IPS-20b (cell line): ENCODE measurements around the gene SPTBN1.
"Not testable (repeated sequence)": the region's sequence is repeated elsewhere in the genome, so short reads cannot be mapped to it uniquely, and the experiment has no call there.

Experiments
- H3K27ac ChIP-seq: one replicate; pipeline ENCODE4 v1.5.1; 2013; ENCODE audit warnings: low read length
- H3K27me3 ChIP-seq: 2 replicates; pipeline ENCODE4 v1.6.1; 2013; ENCODE audit warnings: mild to moderate bottlenecking, low read length, inconsistent platforms; ENCODE audit not compliant: insufficient read depth
- H3K36me3 ChIP-seq: 2 replicates; pipeline ENCODE4 v1.6.1; 2013; ENCODE audit warnings: low read depth, mild to moderate bottlenecking, inconsistent platforms, low read length, moderate library complexity; ENCODE audit not compliant: insufficient read depth
- H3K4me1 ChIP-seq: 2 replicates; pipeline ENCODE4 v1.6.1; 2013; ENCODE audit warnings: mild to moderate bottlenecking, control low read depth, inconsistent platforms, low read length, moderate library complexity; ENCODE audit not compliant: insufficient read depth
- H3K4me3 ChIP-seq: 2 replicates; pipeline ENCODE4 v1.5.1; 2013; ENCODE audit warnings: mild to moderate bottlenecking, low read length, inconsistent platforms
- H3K9ac ChIP-seq: 2 replicates; pipeline ENCODE4 v1.6.1; 2013; ENCODE audit warnings: low read depth, mild to moderate bottlenecking, inconsistent platforms, low read length, moderate library complexity
- H3K9me3 ChIP-seq: 2 replicates; pipeline ENCODE4 v1.6.1; 2013; ENCODE audit warnings: mild to moderate bottlenecking, low read depth, low read length, inconsistent platforms; ENCODE audit not compliant: insufficient read depth

Gene SPTBN1

GRCh38 chr2:54520687-54521086 lies 64.6 kb downstream of the SPTBN1 start:
- Histone ChIP-seq H3K4me1 (peaks cover 20% of the 10 kb centered on the region), H3K36me3 (no peaks in the 10 kb centered on the region), H3K9ac (no peak overlapping the region), H3K9me3 (no peaks in the 10 kb centered on the region), H3K27ac (no peak overlapping the region), H3K27me3 (no peaks in the 10 kb centered on the region), H3K4me3 (no peak overlapping the region)

DNA sequence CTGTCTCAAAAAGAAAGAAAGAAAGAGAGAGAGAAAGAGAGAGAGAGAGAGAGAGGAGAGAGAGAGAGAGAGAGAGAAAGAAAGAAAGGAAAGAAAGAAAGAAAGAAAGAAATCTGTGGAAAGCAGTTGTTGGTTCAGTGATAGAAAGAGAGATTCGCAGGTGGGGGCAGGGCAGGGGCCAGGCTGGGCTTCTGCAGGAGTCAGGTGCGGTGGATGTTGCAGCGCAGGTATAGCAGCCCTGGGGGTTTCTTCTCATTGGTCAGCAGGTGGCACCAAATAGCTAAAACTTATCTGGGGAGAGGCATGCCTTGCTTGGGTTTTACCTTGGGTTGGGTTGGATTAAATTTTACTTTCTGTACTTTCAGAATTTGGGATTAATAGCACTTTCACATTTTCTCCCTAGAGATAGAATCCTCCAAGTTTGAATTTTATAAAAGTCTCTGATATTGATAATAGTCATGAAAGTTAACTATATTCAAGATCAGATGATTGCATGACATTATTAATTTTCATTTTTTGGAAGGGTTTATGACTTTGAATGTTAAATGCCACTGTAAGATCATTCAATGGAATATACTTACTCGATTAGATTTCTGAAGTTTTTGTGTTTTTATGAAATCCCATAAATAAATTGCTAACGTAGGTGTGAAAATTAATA lies 66.6 kb downstream of the SPTBN1 start:
- H3K4me3 ChIP-seq = no peak overlapping the region
- no peaks in the 10 kb centered on the region for H3K27me3 ChIP-seq
- H3K36me3 ChIP-seq = peaks cover 9% of the 10 kb centered on the region; the same call in 1 of the 2 replicates
- H3K9ac ChIP-seq = no peak overlapping the region
- H3K4me1 ChIP-seq = peaks cover 10% of the 10 kb centered on the region; the same call in 1 of the 2 replicates
- no peaks in the 10 kb centered on the region for H3K9me3 ChIP-seq
- H3K27ac ChIP-seq = no peak overlapping the region

- Histone ChIP-seq H3K4me3 (no peak overlapping the region), H3K9me3 (no peaks in the 10 kb centered on the region), H3K36me3 (peaks cover 9% of the 10 kb centered on the region; the same call in 1 of the 2 replicates), H3K4me1 (peaks cover 10% of the 10 kb centered on the region; the same call in 1 of the 2 replicates), H3K27me3 (no peaks in the 10 kb centered on the region), H3K27ac (no peak overlapping the region), H3K9ac (no peak overlapping the region)
Observed at GRCh38 chr2:54523324-54523959, 67.3 kb downstream of the SPTBN1 start.

- Histone ChIP-seq H3K36me3 (peaks cover 9% of the 10 kb centered on the region; the same call in 1 of the 2 replicates), H3K9ac (no peak overlapping the region), H3K4me3 (no peak overlapping the region), H3K27me3 (no peaks in the 10 kb centered on the region), H3K27ac (no peak overlapping the region), H3K9me3 (no peaks in the 10 kb centered on the region), H3K4me1 (peaks cover 10% of the 10 kb centered on the region; the same call in 1 of the 2 replicates)
Observed at GRCh38 chr2:54524226-54524991, 68.3 kb downstream of the SPTBN1 start.

DNA sequence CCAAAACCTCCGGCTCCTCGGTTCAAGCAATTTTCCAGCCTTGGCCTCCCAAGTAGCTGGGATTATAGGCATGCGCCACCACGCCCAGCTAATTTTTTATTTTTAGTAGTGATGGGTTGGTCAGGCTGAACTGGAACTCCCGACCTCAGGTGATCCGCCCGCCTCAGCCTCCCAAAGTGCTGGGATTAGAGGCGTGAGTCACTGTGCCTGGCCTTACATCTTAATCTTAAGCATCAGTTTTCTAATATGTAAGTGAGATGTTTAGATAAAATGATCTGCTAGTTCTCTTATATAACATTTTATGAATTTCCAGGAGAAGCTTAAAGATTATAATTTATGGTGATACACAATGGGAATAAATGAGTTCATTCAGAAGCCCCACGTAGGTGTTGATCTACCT lies 69.2 kb downstream of the SPTBN1 start:
- H3K9me3 ChIP-seq = no peaks in the 10 kb centered on the region
- peaks cover 9% of the 10 kb centered on the region; the same call in 1 of the 2 replicates for H3K36me3 ChIP-seq
- no peak overlapping the region for H3K4me3 ChIP-seq
- H3K4me1 ChIP-seq = peaks cover 10% of the 10 kb centered on the region; the same call in 1 of the 2 replicates
- no peaks in the 10 kb centered on the region for H3K27me3 ChIP-seq
- H3K9ac ChIP-seq = no peak overlapping the region
- H3K27ac ChIP-seq = no peak overlapping the region

DNA sequence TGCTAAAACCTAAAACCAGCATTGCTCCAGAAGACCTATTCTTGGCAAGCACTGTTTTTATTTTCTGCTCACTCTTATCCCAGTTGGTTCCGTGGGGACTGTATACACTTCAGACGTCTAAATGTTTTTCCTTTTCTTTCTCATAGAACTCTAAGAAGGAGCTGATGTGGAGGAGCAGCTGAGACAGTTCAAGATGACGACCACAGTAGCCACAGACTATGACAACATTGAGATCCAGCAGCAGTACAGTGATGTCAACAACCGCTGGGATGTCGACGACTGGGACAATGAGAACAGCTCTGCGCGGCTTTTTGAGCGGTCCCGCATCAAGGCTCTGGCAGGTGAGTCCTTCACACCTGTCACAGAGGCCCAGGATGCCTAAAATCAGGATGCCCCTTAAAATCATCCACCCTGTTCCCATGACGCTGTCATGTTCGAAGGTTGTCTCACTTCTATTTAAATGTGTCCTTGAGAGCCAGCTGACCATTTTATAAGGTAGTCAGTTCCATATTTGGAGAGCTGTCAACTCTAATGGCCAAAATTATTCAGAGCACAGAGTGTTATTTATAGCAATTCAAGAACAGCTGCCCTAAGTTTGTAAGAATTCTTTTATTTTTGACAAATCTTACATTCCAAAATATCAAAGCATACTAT lies 70.2 kb downstream of the SPTBN1 start:
- no peaks in the 10 kb centered on the region for H3K9me3 ChIP-seq
- no peak overlapping the region for H3K4me3 ChIP-seq
- no peak overlapping the region for H3K9ac ChIP-seq
- no peak overlapping the region for H3K27ac ChIP-seq
- 0 out of 2 replicates have a peak, but pooled peaks cover 4% of the 10 kb centered on the region for H3K4me1 ChIP-seq
- H3K36me3 ChIP-seq = peaks cover 9% of the 10 kb centered on the region; the same call in 1 of the 2 replicates
- no peaks in the 10 kb centered on the region for H3K27me3 ChIP-seq

GRCh38 chr2:54528311-54528955 lies 72.3 kb downstream of the SPTBN1 start:
- no peak overlapping the region for H3K27ac ChIP-seq
- 0 out of 2 replicates have a peak, but pooled peaks cover 4% of the 10 kb centered on the region for H3K4me1 ChIP-seq

GRCh38 chr2:54529518-54529917 lies 73.4 kb downstream of the SPTBN1 start:
- not testable (repeated sequence) for H3K9ac ChIP-seq, H3K27me3 ChIP-seq, H3K27ac ChIP-seq, H3K9me3 ChIP-seq, H3K4me1 ChIP-seq, H3K36me3 ChIP-seq, H3K4me3 ChIP-seq

More at GRCh38 chr2:54528311-54528955, 72.3 kb downstream of the SPTBN1 start:
- Histone ChIP-seq H3K9ac (no peak overlapping the region), H3K27me3 (no peaks in the 10 kb centered on the region), H3K9me3 (no peaks in the 10 kb centered on the region), H3K4me3 (no peak overlapping the region), H3K36me3 (peaks cover 9% of the 10 kb centered on the region; the same call in 1 of the 2 replicates)

DNA sequence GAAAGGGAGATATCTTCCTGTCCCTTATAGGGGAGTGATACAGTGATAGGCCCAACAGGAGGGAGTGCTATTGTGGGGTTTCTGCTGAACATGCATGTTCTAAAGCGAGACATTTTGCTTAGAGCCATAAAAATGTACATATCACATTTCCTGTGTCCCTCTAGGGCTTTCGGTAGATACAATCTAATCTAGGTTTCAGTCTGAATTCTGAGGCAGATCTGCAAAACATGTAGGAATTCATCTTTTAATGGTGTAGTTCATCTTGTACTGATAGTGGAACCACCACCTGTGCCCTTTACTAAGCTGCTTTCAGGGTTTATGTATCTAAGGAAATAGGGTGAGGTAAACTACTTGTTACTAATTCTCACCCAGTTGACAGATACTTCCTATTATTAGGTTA lies 73.8 kb downstream of the SPTBN1 start:
- no peaks in the 10 kb centered on the region for H3K27me3 ChIP-seq

DNA sequence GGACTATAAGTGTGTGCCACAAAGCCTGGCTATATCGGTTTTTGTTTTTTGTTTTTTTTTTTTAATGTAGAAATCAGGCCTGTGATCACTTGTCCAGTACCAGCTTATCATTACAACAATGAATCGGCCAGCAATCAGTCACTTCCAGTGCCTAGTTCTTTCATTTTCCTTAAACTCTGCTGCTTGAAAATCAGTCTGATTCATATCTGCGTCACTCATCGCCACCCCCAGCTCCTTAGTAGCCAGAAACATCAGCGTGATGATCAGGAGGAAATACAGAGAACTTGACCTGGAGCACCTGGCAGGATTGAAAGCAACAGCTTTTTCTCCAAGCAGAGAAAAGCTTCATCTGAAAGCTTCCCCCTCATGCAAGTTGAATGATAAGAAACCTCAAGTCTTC lies 75.4 kb downstream of the SPTBN1 start:
- Histone ChIP-seq H3K27ac (no peak overlapping the region), H3K4me1 (no peaks in the 10 kb centered on the region), H3K9ac (no peak overlapping the region), H3K36me3 (peaks cover 6% of the 10 kb centered on the region; the same call in 1 of the 2 replicates), H3K9me3 (no peaks in the 10 kb centered on the region), H3K27me3 (no peaks in the 10 kb centered on the region), H3K4me3 (no peak overlapping the region)

More for the DNA sequence above, 73.8 kb downstream of the SPTBN1 start:
- H3K9ac ChIP-seq = no peak overlapping the region
- no peak overlapping the region for H3K4me3 ChIP-seq
- H3K9me3 ChIP-seq = no peaks in the 10 kb centered on the region
- no peaks in the 10 kb centered on the region for H3K4me1 ChIP-seq
- peaks cover 9% of the 10 kb centered on the region; the same call in 1 of the 2 replicates for H3K36me3 ChIP-seq
- no peak overlapping the region for H3K27ac ChIP-seq

DNA sequence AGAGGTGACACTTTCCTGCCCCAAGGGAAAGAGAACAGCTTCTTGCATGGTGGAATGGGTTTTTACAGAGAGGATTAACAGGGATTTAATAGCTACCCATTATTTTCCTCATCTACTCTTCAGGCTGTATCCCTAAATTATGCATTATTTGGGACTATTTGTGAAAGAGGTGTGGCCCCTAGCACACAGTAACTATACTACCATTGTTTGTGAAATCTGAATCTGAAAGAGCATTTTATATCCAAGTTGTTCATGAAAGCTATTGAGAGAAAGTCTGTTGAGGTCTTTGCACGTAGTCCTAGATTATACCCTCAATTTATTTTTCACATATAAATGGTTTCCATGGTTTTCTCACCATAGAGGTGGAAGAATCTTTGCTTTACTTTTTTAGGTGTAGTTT lies 78.1 kb downstream of the SPTBN1 start:
- Histone ChIP-seq H3K9me3 (no peaks in the 10 kb centered on the region), H3K27ac (no peak overlapping the region), H3K36me3 (no peaks in the 10 kb centered on the region), H3K9ac (no peak overlapping the region), H3K4me3 (no peak overlapping the region), H3K27me3 (no peaks in the 10 kb centered on the region), H3K4me1 (no peaks in the 10 kb centered on the region)
